NCI-H1930 (cell line): ENCODE results near the gene MYOT.
"Not testable (repeated sequence)": the region's sequence is repeated elsewhere in the genome, so short reads cannot be mapped to it uniquely, and the experiment has no call there.

Experiments used
- DNase-seq, 2 experiments: peaks; one replicate each; lab custom pipeline; 2025; lab: John Stamatoyannopoulos, UW

Gene MYOT

DNA sequence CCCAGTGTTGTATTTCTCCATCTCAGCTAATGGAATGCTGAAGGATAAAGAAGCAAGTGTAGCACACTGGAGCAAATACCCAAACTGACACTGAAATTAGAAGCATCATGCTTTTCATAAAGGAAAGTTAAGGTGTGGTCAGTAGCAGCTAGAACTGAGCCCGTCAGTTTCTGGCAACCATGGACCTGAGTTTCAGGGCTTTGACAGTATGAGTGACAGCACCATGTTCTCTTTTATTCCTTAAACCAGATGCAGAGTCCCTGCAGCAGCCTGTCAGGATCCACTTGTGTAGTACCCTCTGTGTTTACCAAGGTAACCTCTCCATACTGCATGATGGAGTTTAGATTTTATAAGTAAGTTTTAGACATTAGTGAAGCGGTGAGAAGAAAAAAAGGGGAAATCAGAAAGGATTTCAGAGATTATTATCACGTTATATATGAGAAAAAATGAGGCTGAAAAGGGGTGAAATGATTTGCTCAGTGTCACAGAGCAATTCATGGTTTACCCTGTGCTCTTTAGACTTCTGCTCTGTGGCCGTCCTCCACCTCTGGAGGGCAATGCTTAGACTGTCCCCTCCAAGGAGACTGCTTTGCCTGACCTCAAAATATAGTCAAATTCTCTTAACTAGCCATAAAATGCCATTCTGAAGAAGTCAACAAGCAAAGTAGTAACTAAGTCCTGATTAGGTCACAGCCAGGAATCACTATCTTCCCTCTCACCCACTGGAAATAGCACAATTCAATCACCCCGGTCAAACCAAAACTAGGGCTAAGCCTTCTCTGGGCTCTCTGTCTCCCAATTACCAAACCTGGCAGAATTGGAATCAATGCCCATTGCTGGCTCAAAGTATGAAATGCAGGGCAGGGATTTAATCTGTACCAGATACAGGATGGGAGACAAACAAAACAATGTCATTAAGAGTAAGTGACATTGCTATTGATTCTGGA lies 10.5 kb upstream of the MYOT start:
- DNase-seq: no peak

DNA sequence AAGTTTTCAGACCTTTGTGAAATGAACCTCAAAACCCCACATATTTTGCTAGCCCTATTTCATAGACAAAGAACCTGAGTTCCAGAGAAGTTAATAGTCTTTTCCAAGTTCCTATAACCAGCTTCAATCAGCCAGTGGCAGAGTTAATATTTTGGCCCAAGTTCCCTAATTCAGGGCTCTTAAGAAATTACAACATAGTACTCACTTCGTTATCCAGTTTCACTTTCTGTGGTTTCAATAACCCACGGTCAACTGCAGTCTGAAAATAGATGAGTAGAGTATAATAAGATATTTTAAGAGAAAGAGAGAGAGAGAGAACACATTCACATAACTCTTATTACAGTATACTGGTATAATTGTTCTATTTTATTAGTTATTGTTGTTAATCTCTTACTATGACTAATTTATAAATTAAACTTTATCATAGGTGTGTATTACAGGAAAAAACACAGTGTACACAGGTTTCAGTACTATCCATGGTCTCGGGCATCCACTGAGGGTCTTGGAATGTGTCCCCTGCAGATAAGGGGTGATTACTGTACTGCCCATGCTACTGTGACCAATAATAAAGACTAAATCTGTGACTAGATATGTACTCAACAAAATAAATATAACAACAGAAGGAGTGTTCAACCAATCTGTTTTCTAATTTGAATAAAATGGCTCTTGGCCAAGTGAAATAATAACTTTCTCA lies 9.3 kb upstream of the MYOT start:
- no peak for DNase-seq

DNA sequence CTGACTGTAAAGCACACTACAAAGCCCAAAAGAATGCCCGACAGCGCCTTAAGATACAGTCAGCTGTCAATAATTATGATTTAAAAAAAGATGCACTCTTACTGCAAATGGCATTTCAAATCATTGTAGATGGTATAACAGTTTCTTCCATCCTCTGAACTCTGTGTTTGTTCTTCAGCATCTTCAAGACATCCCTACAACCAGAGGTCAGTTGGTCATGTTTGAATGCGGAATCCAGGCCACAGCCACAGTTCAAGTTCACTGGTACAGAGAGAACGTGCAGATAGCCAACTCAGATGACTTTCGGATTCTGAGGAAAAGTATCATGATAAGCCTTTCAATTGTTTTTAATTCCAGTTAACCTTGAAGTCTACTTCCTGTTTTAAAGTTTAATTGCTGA lies 8.7 kb upstream of the MYOT start:
- DNase-seq: no peak

DNA sequence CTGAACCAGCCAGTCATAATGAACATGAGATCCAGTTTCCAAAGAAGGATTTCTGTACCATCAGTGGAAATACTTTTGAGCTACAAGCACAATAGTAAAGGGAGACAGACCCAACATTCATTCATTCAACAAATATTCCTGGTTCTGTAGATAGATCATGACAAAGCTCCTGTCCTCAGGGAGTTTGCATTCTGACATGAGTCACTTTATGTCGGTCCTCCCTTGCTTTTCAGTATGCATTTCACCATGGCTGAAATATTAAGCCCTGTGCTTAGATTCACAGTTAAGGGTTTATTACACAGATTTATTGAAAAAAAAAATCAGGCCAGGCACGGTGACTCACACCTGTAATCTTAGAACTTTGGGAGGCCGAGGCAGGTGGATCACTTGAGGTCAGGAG lies 5.4 kb upstream of the MYOT start:
- no peak for DNase-seq

- DNase-seq: not testable (repeated sequence)
Observed at GRCh38 chr5:137863653-137864052, 4.0 kb upstream of the MYOT start.

DNA sequence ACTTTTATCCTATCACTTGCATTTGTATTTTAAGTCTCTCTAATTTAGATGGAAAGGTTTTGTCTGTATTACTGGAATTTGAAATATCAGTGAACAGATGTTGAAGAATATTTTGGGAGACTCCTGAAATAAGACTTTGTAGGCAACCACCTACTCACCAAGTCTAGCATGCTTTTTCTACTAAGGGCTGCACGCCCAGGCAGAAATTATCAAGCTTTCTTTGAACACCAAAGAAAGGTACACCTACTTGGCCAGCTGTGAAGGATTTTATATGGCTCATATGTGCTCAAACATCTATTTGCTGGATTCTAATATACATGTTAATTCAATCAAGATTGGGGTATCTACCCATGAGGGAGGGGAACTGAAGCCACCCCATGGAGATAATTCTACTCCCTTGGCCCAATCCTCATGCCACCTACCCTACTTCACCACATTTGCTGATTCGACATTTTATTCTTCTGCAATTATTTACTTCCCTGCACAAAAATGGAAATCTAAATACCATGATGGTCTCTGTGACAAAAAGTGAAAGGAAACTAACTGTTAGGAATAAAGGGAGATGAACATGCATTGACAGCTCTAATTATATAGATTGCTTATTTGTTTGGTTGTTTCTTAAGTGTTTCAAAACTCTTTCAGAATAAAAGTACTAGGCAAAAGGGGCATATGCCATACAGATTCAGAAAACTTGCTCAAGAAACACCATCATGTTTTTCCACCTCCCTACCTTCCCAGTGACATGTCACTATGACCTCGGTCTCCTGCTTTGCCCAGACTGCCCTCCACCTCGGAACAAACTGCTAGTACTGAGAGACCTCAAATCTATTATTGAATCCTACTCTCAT lies 895 bp upstream of the MYOT start:
- DNase-seq: no peak

GRCh38 chr5:137870647-137871339 lies 3.1 kb downstream of the MYOT start:
- no peak for DNase-seq

DNA sequence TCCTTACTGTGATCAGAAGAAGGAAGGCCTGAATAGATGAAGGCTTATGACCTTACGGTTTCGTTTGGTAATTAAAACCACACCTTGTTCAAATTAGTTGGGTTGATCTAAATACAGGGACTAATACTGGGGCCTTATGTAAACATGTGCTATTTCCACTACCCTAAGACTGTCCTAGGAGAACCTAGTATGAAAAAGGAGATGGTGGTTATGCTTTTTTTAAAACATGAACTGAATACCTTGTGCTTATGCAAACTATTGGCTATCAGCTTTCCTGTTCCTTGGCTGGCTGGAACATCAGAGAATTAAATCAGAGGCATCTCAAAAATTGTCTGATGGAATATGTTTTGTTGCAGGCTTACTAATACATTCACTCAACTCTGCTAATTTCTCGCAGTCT lies 3.9 kb downstream of the MYOT start:
- DNase-seq: no peak

- no peak for DNase-seq
Observed at GRCh38 chr5:137872466-137872865, 4.8 kb downstream of the MYOT start.

- no peak for DNase-seq
Observed at GRCh38 chr5:137876101-137876500, 8.4 kb downstream of the MYOT start.

DNA sequence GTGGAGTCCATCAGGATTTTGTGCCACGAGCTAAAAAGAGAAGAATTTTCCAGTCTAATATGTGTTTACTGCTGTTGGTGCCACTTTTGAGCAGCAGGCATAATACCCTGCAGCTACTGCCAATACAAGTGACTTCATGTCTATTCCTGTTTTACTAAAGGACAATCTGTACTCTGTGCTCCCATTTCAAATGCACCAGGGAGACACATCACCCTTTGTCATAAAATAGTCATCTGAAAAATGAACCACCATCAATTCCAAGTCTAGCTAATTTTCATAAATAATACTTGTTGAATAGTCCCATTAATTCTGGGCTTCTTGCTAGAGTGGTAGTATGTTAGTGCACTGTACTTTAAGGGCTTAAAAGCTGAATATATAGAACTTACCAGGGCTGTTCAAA lies 12.7 kb downstream of the MYOT start:
- no peak for DNase-seq

DNA sequence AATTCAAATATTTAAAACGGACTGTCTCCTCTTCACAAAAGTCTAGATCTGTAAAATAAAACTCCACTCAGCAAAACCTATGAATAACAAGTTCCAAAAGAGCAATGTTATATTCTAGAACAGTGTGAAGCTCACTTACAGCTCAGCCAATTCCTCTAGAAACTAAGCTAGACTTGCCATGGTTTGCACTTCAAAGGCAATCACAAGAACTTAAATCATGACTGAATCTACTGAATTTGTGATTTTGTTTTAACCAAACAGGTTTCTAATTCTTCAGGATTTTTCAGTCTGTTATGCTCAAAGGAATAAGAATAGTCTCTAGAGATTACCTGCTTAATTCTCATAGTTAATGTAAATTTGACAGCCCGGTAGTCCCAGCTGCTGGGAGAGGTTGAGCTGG lies 20.2 kb downstream of the MYOT start:
- no peak for DNase-seq

DNA sequence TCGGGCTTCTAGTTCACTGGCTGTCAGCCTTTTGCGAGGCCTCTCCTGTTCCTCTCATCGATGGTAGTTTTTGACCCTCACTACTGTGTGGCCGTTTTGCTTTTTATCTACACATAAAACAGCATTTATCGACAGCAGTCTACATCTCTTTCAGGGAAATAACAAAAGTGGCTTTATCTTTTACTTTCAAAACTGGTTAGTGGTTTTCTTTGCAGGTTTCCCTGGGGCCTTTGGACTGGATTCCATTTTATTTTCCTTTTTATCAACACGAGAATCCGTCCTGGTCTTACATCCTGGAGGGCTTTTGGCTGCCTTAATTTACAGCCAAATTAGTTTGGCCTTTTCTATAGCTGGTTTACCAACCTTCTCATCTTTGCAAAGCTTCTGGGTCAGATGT lies 20.8 kb downstream of the MYOT start:
- DNase-seq: no peak

DNA sequence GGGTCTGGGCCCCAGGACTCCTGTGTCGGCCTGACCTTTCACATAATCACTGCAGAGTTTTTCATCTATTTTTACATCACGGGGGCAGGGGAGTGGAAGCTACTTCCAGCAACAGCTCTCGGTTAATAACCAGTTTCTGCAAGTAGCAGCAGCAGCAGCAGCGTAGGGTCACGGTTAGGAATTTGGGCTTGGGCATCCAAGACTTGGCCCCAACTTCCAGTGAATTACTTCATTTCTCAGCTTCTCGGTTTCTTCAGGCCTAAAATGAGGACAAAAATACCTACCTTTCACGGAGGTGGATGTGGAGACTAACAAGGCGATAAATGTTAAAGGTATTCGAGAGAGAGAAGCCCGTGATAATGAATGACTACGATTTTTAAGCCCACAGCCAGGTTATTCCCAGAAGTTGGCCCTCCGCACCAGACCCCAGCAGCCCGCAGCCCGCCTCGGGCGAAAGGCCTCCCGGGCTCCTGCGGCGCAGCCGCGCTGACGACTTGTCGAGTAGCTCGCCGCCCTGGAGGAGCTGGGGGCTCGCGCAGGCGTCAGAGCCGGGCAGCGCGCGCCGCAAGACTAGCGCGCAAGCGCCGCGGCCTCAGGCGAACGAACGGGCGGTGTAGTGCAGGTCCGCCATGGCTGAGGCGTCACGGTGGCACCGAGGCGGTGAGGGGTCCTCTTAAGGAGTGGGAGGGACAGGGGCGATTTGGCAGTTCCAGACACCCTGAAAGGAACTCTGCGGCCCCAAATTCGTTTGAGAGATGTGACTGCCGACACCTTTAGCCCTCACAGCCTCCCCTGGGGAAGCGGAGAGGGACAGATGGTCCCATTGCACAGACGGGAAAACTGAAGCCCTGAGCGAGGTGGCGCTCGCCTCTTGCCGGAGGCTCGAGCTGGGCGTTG lies 21.5 kb downstream of the MYOT start, which contains the start of gene PKD2L2:
PKD2L2 (plus strand) TSS at position 595 of the 897 bp plus-strand sequence; CDS start at position 630, 35 bp downstream.
- no peak for DNase-seq

DNA sequence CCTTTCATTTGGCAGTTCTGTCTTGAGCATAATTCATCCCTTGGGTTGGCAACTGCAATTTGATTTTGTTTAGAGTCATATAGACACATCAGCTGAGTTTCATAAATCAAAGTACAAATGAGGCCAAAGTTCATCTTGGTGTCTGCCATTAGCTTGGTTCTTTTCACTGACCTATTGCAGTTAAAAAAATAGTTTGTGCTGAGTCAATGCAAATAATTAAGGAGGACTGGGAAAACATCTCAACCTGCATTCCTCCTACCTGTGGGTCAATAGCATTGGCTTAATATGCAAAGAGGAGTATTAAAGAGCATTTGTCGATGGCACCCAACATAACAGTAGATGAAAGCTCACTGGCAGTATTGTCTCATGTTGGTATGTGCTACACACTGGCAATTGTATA lies 23.2 kb downstream of the MYOT start:
- no peak for DNase-seq

GRCh38 chr5:137891849-137892248 lies 24.2 kb downstream of the MYOT start:
- DNase-seq: no peak

GRCh38 chr5:137894586-137894985 lies 26.9 kb downstream of the MYOT start:
- no peak for DNase-seq

DNA sequence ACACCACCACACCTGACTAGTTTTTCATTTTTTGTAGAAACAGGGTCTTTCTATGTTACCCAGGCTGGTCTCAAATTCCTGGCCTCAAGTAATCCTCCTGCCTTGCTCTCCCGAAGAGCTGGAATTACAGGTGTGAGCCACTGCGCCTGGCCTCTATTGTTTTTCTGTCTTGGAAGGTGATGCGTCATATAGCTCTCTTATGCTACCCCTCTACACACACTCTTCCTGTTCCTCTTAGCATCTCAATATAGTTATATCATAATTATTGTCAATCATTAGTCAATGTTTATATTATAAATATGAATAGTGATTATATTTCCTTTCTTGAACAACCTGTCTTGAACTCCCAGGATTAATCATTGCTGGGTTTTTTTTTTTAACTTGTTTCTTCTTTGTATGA lies 28.9 kb downstream of the MYOT start:
- no peak for DNase-seq

DNA sequence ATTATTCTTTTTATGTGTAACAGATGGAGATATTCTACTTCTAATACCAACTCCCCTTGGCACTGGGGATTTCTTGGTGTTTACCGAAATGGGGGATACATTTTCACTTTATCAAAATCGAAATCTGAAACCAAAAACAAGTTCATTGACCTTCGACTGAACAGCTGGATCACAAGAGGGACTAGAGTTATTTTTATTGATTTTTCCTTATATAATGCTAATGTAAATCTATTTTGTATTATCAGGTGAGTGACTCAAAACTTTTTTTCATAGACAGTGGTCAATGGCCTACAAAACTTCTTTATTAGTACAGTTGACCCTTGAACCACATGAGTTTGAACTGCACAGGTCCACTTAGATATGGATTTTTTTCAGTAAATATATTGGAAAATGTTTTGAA lies 31.8 kb downstream of the MYOT start:
- no peak for DNase-seq

- no peak for DNase-seq
Observed at GRCh38 chr5:137901011-137901817, 33.6 kb downstream of the MYOT start.
